ENCODE data around the gene CUBN.

DNA sequence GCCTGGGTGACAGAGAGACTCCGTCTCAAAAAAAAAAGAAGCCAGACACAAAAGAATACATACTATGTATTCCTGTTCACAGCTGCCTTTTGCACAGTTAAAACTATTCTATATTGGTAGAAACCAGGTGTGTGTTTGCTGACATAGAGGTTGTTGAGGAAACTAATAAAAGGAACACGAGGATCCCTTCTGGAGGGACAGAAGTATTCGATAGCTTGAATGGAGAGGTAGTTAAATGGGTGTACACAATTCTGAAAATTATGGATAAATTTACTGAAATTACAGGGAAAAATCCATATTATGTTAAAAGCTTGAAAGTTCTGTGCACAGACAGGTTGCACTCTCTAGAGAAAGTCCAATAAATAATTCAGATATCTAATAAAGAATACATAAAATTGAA lies 71.5 kb downstream of the CUBN start:
- TF ChIP-seq EZH2 (IDR thresholded peaks at IDR 0.05; ENCODE audit: insufficient read depth, low read length), result no peak
- TF ChIP-seq, protein P1, sequence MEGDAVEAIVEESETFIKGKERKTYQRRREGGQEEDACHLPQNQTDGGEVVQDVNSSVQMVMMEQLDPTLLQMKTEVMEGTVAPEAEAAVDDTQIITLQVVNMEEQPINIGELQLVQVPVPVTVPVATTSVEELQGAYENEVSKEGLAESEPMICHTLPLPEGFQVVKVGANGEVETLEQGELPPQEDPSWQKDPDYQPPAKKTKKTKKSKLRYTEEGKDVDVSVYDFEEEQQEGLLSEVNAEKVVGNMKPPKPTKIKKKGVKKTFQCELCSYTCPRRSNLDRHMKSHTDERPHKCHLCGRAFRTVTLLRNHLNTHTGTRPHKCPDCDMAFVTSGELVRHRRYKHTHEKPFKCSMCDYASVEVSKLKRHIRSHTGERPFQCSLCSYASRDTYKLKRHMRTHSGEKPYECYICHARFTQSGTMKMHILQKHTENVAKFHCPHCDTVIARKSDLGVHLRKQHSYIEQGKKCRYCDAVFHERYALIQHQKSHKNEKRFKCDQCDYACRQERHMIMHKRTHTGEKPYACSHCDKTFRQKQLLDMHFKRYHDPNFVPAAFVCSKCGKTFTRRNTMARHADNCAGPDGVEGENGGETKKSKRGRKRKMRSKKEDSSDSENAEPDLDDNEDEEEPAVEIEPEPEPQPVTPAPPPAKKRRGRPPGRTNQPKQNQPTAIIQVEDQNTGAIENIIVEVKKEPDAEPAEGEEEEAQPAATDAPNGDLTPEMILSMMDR (IDR thresholded peaks at IDR 0.05; ENCODE audit: insufficient read depth, low read depth, low read length), result no peak

All from astrocyte (in vitro differentiated cells and primary cell).